GM21723 (cell line): ENCODE measurements around the gene MIP.
"Not testable (repeated sequence)": the region's sequence is repeated elsewhere in the genome, so short reads cannot be mapped to it uniquely, and the experiment has no call there.

Source experiments
- ATAC-seq: cut with Tn5 transposase; IDR thresholded peaks from one replicate; pipeline ENCODE4 v1.9.1; 2021; ENCODE audit warnings: mild to moderate bottlenecking, moderate library complexity; ENCODE audit not compliant: unreplicated experiment

Gene MIP

GRCh38 chr12:56454557-56454956, at the start of gene MIP:
Gene MIP (minus strand): TSS chr12:56454657. CDS start chr12:56454613, 44 bp downstream.
- ATAC-seq = no peak

- not testable (repeated sequence) for ATAC-seq
Measured at GRCh38 chr12:56499879-56500278, 45.4 kb upstream of the MIP start.

GRCh38 chr12:56499452-56499851, 45.0 kb upstream of the MIP start:
- ATAC-seq = not testable (repeated sequence)

- not testable (repeated sequence) for ATAC-seq
Measured at GRCh38 chr12:56498126-56498902, 43.9 kb upstream of the MIP start.

GRCh38 chr12:56496704-56497103, 42.2 kb upstream of the MIP start:
- not testable (repeated sequence) for ATAC-seq

- ATAC-seq = not testable (repeated sequence)
Measured at GRCh38 chr12:56494481-56494880, 40.0 kb upstream of the MIP start.

- ATAC-seq = not testable (repeated sequence)
Measured at GRCh38 chr12:56494106-56494415, 39.6 kb upstream of the MIP start.

- not testable (repeated sequence) for ATAC-seq
Measured at GRCh38 chr12:56493409-56494105, 39.1 kb upstream of the MIP start.

GRCh38 chr12:56490360-56490759, 35.9 kb upstream of the MIP start:
- ATAC-seq = no peak

- ATAC-seq = peak; percentile 91
Measured at GRCh38 chr12:56488041-56488955, 33.8 kb upstream of the MIP start, which contains the start of gene GLS2. Gene GLS2 (minus strand): TSS chr12:56488161. CDS start chr12:56488118, 43 bp downstream.

GRCh38 chr12:56487448-56488040, 33.1 kb upstream of the MIP start:
- ATAC-seq = peak; percentile 11

GRCh38 chr12:56486694-56487093, 32.2 kb upstream of the MIP start:
- ATAC-seq = no peak

GRCh38 chr12:56484566-56484965, 30.1 kb upstream of the MIP start:
- ATAC-seq = no peak

GRCh38 chr12:56479625-56480024, 25.2 kb upstream of the MIP start:
- ATAC-seq = no peak

- no peak for ATAC-seq
Measured at GRCh38 chr12:56477521-56478225, 23.2 kb upstream of the MIP start.

- ATAC-seq = no peak
Measured at GRCh38 chr12:56476972-56477432, 22.5 kb upstream of the MIP start.

GRCh38 chr12:56476143-56476542, 21.7 kb upstream of the MIP start:
- ATAC-seq = no peak

- no peak for ATAC-seq
Measured at GRCh38 chr12:56474389-56474788, 19.9 kb upstream of the MIP start.

- ATAC-seq = no peak
Measured at GRCh38 chr12:56469007-56469930, 14.8 kb upstream of the MIP start.
